HepG2 (cell line): ENCODE data around the gene RERG. TPM values are rescaled to one million over a fixed set of nuclear protein-coding genes. Genes with fewer than 3 reads are reported as not detected.

Source experiments
- GTF2F1 ChIP-seq: fragments of 150-350 bp; IDR thresholded peaks from 2 replicates; pipeline ENCODE4 v1.6.1; 2014; ENCODE audit warnings: low read length
- KAT8 ChIP-seq: IDR thresholded peaks from 2 replicates; pipeline ENCODE4 v1.6.1; 2016; ENCODE audit warnings: missing genetic modification reagents, missing compliant biosample characterization
- MBD4 ChIP-seq: IDR thresholded peaks from 2 replicates; pipeline ENCODE4 v1.6.1; 2012; ENCODE audit warnings: low read length, inconsistent platforms, borderline replicate concordance
- MTA1 ChIP-seq: sonication (generic); formaldehyde crosslinking; IDR thresholded peaks from 2 replicates; pipeline ENCODE4 v1.4.0; 2020; ENCODE audit warnings: missing genetic modification reagents, mild to moderate bottlenecking, borderline replicate concordance
- NFATC3 ChIP-seq: sonication (generic); formaldehyde crosslinking; IDR thresholded peaks from 2 replicates; pipeline ENCODE4 v1.5.1; 2020; ENCODE audit warnings: mild to moderate bottlenecking, missing genetic modification reagents
- NFIB ChIP-seq: sonication (generic); formaldehyde crosslinking; IDR thresholded peaks from 2 replicates; pipeline ENCODE4 v1.9.0; 2021; ENCODE audit warnings: missing genetic modification reagents, mild to moderate bottlenecking, borderline replicate concordance
- RXRB ChIP-seq: IDR thresholded peaks from 2 replicates; pipeline ENCODE4 v1.6.1; 2016; ENCODE audit warnings: borderline replicate concordance, missing genetic modification reagents, missing compliant biosample characterization
- SRY ChIP-seq: sonication (generic); formaldehyde crosslinking; IDR thresholded peaks from 2 replicates; pipeline ENCODE4 v1.8.0; 2022; ENCODE audit warnings: mild to moderate bottlenecking, missing genetic modification reagents
- XRCC5 ChIP-seq: fragments of 200-400 bp; formaldehyde crosslinking; optimal IDR thresholded peaks from 2 replicates; pipeline ENCODE3; 2017; ENCODE audit warnings: mild to moderate bottlenecking, low read length
- ZFP41 ChIP-seq: sonication (generic); formaldehyde crosslinking; IDR thresholded peaks from 2 replicates; pipeline ENCODE4 v1.4.0; 2020; ENCODE audit warnings: mild to moderate bottlenecking, missing genetic modification reagents, borderline replicate concordance
- ZNF772 ChIP-seq: sonication (generic); formaldehyde crosslinking; IDR thresholded peaks from 2 replicates; pipeline ENCODE4 v1.5.0; 2020; ENCODE audit warnings: mild to moderate bottlenecking, missing genetic modification reagents
- polyA plus RNA-seq, 8 experiments: library from polyadenylated mRNA; depleted of rRNA in 3 of 8; stranded (reverse) in 7 of 8; unstranded in 1 of 8; fragments of >200 nt; fragmentation: Illumina TruSeq in 4 of 8; extraction: Trizol in 4 of 8; gene quantifications; 2 replicates each; pipeline versions ENCODE4 v1.2.1 to v1.2.3, GENCODE V29; 2011 to 2016; ENCODE audit warnings: low read depth in 4 of 8, missing spikeins in 1 of 8, mixed read lengths in 1 of 8; ENCODE audit not compliant: insufficient read depth in 1 of 8
- total RNA-seq, 5 experiments: library from RNA; depleted of rRNA; stranded (reverse); fragments of >200 nt; fragmentation: Illumina TruSeq; extraction: Trizol; gene quantifications; 2 replicates each; pipeline ENCODE4 v1.2.3, GENCODE V29; 2016; ENCODE audit warnings: low read depth in 1 of 5
- TF ChIP-seq, protein P1 (sequence below): IDR thresholded peaks from 2 replicates; pipeline ENCODE4 v1.6.1; 2012; ENCODE audit warnings: low read depth, low read length, improper control_type of control experiment
- TF ChIP-seq, protein P2 (sequence below): IDR thresholded peaks from 2 replicates; pipeline ENCODE4 v1.6.1; 2016
- TF ChIP-seq, protein P3 (sequence below): sonication (generic); formaldehyde crosslinking; IDR thresholded peaks from 2 replicates; pipeline ENCODE4 v1.4.0; 2020; ENCODE audit warnings: missing genetic modification reagents
- TF ChIP-seq, protein P4 (sequence below): IDR thresholded peaks from 2 replicates; pipeline ENCODE4 v1.6.1; 2016
- TF ChIP-seq, protein P5 (sequence below): sonication (generic); formaldehyde crosslinking; IDR thresholded peaks from 2 replicates; pipeline ENCODE4 v1.4.0; 2020; ENCODE audit warnings: mild to moderate bottlenecking, missing genetic modification reagents

The RERG gene
- total and polyA plus RNA-seq, 2 of the 13 experiments (the other 11 are each of a cell fraction or from before 2014, with no cell fraction given) = not detected

DNA sequence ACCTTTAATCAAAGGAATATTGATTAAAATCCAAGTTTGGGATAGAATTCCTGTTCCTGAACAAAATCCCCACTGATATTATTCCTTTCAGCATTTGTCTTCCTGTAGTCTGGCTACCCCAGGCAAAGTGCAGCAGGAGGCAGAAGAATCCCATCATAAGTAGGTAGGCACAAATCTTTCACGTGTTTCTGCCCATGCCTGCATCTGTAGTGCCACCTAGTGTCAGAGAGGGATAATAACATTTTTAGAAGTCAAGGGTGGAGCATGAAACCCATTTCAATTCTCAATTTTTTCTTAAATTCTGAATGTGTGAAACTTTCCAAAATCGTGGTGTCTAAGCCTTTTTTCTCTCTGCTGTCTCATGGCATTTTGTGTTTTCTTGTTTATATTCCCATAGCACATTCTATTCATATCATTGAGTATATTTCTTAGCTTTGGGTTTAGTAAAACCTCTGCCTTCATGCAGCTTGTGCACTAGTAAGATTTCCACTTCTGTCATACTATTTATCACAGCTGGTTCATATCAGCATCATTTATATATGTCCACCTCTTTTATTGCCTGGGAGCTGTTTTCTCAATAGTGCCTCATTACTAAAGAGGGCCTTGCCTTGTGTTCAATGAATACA lies 47.8 kb upstream of the RERG start (continued):
- TF ChIP-seq, protein P1, sequence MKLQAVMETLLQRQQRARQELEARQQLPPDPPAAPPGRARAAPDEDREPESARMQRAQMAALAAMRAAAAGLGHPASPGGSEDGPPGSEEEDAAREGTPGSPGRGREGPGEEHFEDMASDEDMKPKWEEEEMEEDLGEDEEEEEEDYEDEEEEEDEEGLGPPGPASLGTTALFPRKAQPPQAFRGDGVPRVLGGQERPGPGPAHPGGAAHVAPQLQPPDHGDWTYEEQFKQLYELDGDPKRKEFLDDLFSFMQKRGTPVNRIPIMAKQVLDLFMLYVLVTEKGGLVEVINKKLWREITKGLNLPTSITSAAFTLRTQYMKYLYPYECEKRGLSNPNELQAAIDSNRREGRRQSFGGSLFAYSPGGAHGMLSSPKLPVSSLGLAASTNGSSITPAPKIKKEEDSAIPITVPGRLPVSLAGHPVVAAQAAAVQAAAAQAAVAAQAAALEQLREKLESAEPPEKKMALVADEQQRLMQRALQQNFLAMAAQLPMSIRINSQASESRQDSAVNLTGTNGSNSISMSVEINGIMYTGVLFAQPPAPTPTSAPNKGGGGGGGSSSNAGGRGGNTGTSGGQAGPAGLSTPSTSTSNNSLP = peak; percentile 19; the same call in 1 of the 2 replicates
- TF ChIP-seq ZFP41 (no peak), ZNF772 (no peak), GTF2F1 (no peak), NFATC3 (no peak), RXRB (0 out of 2 replicates have a peak, but pooled peaks have one; percentile 18), KAT8 (CRISPR knock-in tag) (no peak), MBD4 (no peak), MTA1 (CRISPR knock-in tag) (no peak), XRCC5 (no peak), NFIB (no peak), SRY (CRISPR knock-in tag) (no peak)
- TF ChIP-seq, protein P2, sequence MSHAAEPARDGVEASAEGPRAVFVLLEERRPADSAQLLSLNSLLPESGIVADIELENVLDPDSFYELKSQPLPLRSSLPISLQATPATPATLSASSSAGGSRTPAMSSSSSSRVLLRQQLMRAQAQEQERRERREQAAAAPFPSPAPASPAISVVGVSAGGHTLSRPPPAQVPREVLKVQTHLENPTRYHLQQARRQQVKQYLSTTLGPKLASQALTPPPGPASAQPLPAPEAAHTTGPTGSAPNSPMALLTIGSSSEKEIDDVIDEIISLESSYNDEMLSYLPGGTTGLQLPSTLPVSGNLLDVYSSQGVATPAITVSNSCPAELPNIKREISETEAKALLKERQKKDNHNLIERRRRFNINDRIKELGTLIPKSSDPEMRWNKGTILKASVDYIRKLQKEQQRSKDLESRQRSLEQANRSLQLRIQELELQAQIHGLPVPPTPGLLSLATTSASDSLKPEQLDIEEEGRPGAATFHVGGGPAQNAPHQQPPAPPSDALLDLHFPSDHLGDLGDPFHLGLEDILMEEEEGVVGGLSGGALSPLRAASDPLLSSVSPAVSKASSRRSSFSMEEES (CRISPR knock-in tag) = 0 out of 2 replicates have a peak, but pooled peaks have one; percentile 34
- TF ChIP-seq, protein P3, sequence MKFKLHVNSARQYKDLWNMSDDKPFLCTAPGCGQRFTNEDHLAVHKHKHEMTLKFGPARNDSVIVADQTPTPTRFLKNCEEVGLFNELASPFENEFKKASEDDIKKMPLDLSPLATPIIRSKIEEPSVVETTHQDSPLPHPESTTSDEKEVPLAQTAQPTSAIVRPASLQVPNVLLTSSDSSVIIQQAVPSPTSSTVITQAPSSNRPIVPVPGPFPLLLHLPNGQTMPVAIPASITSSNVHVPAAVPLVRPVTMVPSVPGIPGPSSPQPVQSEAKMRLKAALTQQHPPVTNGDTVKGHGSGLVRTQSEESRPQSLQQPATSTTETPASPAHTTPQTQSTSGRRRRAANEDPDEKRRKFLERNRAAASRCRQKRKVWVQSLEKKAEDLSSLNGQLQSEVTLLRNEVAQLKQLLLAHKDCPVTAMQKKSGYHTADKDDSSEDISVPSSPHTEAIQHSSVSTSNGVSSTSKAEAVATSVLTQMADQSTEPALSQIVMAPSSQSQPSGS (CRISPR knock-in tag) = no peak
- TF ChIP-seq, protein P4, sequence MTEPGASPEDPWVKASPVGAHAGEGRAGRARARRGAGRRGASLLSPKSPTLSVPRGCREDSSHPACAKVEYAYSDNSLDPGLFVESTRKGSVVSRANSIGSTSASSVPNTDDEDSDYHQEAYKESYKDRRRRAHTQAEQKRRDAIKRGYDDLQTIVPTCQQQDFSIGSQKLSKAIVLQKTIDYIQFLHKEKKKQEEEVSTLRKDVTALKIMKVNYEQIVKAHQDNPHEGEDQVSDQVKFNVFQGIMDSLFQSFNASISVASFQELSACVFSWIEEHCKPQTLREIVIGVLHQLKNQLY (CRISPR knock-in tag) = 0 out of 2 replicates have a peak, but pooled peaks have one; percentile 29
- TF ChIP-seq, protein P5, sequence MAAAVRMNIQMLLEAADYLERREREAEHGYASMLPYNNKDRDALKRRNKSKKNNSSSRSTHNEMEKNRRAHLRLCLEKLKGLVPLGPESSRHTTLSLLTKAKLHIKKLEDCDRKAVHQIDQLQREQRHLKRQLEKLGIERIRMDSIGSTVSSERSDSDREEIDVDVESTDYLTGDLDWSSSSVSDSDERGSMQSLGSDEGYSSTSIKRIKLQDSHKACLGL (CRISPR knock-in tag) = no peak
